HG02610 (cell line): ENCODE data around the gene KLRB1.
"Not testable (repeated sequence)": the region's sequence is repeated elsewhere in the genome, so short reads cannot be mapped to it uniquely, and the experiment has no call there.

ENCODE experiments used
- ATAC-seq: cut with Tn5 transposase; IDR thresholded peaks from one replicate; pipeline ENCODE4 v1.9.1; 2021; ENCODE audit warnings: mild to moderate bottlenecking, moderate library complexity; ENCODE audit not compliant: unreplicated experiment

KLRB1 gene

DNA sequence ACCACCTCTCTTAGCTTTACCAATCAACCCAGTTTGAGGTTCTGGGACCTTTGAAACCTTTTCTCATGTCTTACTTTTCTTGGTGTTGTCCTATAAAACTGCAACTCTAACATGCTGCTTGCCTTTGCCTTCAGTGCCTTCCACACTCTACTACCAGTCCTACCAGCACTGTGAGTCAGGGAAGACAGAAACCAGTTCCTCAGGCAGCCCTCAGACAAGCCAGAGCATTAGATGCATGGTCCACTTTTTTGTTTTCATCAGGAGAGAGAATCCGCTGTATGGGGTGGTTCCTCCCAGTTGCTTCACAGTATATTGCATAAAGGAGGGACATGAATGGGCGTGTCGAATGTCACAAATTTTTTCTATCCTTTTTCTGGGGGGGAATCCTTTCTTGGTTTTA, 17.3 kb upstream of the KLRB1 start:
- no peak for ATAC-seq

DNA sequence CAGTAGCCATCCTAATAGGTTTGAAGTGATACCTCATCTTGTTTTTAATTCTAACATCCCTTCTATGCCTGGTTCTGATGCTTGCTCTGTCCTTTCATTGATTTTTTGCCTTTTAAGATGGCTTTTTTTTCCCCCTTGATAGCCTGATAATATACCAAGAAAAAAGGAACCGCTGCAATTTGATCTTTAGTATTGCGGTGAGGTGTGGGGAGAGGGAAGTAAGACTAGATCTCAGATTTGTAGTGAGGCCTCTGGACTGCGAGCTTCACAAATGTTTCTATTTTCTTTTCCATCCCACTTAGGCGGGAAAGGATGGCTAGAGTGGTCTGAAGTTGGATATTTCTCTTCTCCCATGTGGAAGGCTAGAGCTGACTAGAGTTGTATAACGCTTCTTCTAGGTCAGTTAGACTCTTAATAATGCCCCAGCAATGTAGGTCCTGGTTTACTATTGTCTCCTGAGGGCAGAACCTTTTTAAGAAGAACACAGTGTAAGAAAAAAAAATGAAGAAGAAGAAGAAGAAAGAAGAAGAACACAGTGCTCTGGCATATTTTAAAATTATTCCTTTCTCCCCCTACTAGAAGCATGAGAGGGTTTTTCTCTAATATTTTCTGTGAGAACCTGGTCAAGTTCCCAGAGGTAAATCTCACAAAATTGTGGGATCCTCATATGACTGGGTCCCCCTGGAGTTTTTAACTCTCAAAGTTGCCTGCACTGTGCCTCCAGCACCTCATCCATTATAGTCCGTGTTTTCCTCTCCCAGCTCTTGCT, 11.9 kb upstream of the KLRB1 start:
- ATAC-seq = no peak

DNA sequence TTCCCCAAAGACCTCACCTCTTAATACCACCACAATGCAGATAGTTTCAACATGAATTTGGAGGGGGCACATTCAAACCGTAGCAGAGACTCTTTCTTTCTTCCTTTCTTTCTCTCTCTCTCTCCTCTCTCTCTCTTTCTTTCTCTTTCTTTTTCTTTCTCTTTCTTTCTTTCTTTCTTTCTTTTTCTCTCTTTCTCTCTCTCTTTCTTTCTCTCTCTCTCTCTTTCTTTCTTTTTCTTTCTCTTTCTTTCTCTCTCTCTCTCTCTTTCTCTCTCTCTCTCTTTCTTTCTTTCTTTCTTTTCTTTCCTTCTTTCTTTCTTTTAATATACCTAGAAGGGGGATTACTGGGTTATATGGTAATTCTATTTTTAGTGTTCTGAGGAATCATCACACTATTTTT, 11.2 kb upstream of the KLRB1 start:
- ATAC-seq = not testable (repeated sequence)

DNA sequence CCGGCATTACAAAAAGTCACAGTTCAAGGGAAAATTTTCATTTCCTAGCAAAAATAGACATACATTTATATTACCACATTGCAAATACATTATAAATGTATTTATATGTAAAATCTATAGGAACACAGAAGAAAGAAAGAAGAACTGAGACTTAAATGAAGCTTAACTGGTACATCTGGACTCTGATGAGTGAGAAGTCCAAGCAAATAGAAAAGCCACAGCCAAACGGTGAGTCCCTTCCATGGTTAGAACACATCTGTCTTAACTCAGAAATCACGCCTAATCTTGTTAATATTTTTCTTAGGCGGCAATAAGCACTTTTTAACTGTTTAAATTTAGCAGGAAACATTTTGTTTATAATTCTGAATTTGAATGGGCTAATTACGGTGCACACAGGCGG, 9.4 kb upstream of the KLRB1 start:
- ATAC-seq = no peak

GRCh38 chr12:9615420-9616136, 7.9 kb upstream of the KLRB1 start:
- peak; percentile 69 for ATAC-seq

DNA sequence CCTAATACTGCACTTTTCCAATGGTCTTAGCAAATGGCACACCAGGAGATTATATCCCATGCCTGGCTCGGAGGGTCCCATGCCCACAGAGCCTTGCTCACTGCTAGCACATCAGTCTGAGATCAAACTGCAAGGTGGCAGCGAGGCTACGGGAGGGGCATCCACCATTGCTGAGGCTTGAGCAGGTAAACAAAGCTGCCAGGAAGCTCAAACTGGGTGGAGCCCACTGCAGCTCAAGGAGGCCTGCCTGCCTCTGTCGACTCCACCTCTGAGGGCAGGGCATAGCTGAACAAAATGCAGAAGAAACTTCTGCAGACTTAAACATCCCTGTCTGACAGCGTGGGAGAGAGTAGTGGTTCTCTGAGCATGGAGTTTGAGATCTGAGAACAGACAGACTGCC, 2.9 kb upstream of the KLRB1 start:
- ATAC-seq = not testable (repeated sequence)

- no peak for ATAC-seq
Measured at GRCh38 chr12:9606736-9607372, 862 bp downstream of the KLRB1 start.

DNA sequence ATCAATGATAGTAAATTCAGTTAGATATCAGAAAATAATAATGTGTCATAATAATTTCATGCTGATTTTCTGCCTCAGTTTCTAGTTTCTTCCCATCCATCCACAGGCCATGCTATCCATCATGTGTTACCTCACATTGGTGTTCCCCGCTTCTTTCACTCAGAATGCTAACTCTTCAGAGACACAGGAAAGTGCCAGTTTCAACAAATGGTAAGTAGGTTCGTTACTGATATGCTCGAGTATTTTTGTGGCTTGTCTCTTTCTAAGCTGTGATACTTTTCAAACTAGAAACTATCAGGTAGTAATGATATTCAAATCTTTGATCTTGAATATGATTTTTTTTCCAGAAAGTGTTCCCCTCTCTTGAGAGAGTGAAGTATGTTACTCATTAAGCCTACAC, 1.5 kb downstream of the KLRB1 start:
- ATAC-seq = no peak

DNA sequence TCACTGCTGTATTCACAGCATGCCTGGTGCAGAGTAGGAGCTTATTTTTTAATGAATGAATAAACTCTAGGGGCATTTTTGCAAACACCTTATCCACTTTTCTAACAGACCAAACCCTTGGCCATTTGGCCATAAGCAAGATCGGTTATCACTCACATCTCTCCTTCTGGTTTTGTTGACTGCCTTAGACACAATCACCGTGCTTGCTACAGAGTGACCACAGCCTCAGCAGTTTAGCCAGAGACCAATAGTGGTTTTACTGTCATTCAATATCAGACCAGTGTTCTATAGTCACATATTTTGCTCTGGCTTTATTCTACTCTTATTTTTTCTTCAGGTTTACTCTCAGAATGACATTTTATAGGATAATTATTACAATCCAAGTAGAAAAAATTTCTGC, 2.2 kb downstream of the KLRB1 start:
- ATAC-seq = no peak

DNA sequence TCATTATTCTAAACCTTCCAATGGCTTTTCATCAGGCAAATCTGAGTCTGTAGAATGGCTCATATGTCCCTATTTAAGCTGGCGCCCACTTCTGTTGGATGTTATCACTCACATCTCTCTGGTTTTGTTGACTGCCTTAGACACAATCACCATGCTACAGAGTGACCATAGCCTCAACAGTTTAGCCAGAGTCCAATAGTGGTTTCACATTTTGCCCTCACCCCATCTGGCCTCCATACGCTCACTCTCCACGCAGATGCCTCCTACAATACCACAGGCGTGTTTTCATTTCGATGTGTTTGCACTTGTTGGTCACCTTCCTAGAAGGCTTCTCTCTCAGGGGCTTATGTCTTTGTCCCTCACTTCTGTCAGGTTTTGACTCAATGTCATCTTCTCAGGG, 3.4 kb downstream of the KLRB1 start:
- ATAC-seq = no peak

- ATAC-seq = not testable (repeated sequence)
Measured at GRCh38 chr12:9600426-9600825, 7.3 kb downstream of the KLRB1 start.

DNA sequence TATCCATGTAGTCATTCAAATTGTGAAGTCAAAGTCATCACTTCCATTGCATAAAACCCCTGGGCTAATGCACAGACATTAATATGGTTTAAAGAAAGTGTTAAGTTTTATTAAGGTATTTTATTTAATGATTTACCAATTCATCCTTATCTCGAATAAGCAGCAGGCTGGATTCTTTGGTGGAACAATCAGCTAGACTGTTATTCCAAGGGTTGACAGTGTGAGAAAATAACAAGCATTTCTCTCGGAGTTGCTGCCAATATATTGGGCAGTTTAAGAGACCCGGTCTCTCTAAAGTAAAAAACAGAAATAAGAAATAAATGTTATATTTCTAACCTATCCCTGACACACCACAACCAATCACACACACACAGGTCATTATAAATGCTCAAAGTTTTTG, 9.4 kb downstream of the KLRB1 start:
- ATAC-seq = no peak

- ATAC-seq = no peak
Measured at GRCh38 chr12:9597365-9597764, 10.4 kb downstream of the KLRB1 start.

GRCh38 chr12:9590441-9590840, 17.3 kb downstream of the KLRB1 start:
- ATAC-seq = no peak

DNA sequence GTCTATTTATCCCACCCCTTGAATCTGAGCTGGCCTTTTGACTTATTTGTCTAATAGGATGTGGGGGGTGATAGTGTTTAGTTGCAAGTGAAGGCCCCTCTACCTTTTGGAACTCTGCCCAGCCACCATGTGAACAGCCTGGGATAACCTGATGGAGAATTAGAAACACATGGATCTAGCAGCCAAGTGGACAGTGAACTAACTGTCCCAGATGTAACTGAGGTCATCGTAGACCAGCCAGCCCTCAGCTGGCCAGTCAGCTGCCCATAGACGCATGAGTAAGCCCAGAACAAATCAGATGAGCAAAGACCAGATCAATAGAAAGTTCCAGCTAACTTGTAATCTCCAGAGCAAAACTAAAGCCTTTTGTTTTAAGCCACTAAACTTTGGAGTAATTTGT, 19.0 kb downstream of the KLRB1 start:
- no peak for ATAC-seq

- ATAC-seq = no peak
Measured at GRCh38 chr12:9587987-9588600, 19.6 kb downstream of the KLRB1 start.

- ATAC-seq = not testable (repeated sequence)
Measured at GRCh38 chr12:9577729-9578128, 30.0 kb downstream of the KLRB1 start.

DNA sequence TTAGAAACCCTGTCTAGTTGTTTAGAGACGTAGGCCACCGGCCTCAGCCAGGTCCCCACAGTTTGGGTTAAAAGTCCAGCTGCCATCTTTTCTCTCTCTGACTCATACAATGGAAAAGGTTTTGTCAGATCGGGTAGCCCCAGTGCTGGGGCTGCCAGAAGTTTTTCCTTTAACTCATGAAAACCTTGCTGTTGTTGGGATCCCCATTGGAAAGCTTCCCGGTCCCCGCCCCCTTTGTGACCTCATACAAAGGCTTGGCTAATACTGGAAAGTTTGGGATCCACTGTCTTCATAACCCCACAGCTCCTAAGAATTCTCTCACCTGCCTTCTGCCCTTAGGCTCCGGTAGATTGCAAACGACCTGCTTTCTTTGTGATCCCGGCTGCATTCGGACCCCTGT, 40.6 kb downstream of the KLRB1 start:
- not testable (repeated sequence) for ATAC-seq

- ATAC-seq = not testable (repeated sequence)
Measured at GRCh38 chr12:9566113-9566512, 41.6 kb downstream of the KLRB1 start.

DNA sequence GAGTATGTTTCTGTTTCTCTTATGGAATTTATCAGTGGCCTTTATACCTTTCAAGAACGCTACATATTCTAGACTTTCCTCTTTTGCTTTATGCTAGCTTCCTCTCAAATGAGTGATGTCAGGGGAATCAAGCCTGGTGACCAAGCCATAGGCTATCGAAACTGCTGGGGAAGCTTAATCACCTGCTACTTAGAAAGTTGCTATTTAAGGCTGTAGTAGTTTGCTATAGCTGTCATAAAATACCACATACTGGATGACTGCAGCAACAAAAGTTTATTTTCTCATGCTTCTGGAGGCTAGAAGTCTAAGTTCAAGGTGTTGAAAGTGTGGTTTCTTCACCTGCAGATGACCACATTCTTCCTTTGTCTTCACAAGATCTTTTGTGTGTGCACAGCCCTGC, 43.3 kb downstream of the KLRB1 start:
- not testable (repeated sequence) for ATAC-seq

DNA sequence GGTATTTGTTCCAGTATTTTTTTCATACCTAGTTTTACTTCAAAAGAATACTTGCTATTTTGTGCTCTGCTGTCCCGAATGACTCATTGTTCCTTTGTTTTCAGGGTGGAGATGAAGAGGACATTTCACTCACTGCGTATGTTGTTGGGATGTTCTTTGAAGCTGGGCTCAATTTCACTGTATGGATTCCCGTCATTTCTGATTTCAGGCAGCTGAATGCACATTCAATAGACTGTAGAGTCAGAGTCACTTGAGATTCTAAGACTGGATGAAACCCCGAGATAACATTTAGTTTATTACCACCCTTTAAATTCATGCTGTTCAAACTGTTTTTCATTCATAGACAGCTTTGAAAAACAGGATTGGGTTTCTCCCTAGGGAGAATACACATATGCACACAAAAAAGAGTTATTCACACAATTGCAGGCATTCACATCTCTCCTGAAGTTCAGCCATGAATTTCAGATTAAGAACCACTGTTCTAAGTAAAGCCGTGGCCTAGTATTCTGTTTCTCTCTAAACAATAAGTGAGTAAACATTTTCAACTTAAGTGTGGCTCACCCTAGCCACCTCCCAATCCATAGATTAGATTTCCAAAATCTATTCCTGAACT, 44.8 kb downstream of the KLRB1 start:
- not testable (repeated sequence) for ATAC-seq
